ENCODE data around the gene ZNF124.

DNA sequence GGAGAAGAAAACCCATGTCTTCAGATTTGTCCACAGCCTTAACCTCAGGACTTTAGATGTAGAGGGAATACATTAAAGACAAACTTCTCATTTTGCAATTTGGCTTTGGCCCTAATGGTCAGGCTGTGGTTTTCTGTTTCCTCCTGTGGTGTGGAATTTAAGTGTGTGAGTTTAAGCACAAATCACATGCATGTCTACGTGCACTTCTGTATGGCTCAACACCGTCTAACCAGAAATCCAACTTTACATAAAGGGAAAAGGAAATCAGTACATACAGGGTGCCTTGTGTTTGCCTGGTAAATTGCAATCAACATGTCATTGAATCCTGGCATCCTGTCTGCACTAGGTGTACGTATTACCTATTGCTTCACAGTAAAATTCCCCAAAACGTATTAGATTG is 1.2 kb upstream of the ZNF124 start:
- TF ChIP-seq POLR2AphosphoS5 (IDR thresholded peaks at IDR 0.05; ENCODE audit: low read depth, low read length) (no peak), RCOR1 (IDR thresholded peaks at IDR 0.05; ENCODE audit: low read length) (no peak)

Measured in SK-N-SH (cell line).